Measurements from ENCODE around the gene LOX. TPM values are rescaled to one million over a fixed set of nuclear protein-coding genes. Genes with fewer than 3 reads are reported as not detected.

LOX gene
- total RNA-seq, 1 donor from 2014 or later, result 0.11 TPM

DNA sequence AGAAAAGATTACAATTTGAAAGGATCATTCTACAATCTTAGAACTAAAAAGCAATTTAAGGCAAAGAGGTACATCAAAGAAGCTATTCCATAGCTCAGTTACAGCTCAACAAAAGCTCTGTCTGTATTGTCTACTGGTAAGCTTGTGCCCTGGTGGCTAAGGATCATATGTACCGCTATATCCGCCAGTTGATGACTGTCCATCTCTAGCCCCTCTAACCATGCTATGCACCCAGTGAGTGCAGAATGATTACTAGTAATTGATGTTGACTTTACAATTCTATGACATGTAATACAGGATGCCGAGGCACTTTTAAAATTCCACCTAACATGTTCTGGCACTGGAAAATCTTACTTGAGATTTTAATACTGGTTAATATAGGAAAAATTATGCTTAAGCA is 13.1 kb downstream of the LOX start:
- DNase-seq (ENCODE audit: low spot score), result peak; percentile 7
- no peak overlapping the region for H3K27ac ChIP-seq
- H3K27me3 ChIP-seq, result no peaks in the 10 kb centered on the region
- H3K79me2 ChIP-seq (ENCODE audit: low read depth), result no peaks in the 10 kb centered on the region
- H3K9ac ChIP-seq, result no peak overlapping the region
- Mint-ChIP-seq H3K27ac (no peak overlapping the region), H3K4me1 (no peaks in the 10 kb centered on the region), H3K4me3 (no peak overlapping the region), H3K9me3 (no peaks in the 10 kb centered on the region), H3K27me3 (ENCODE audit: insufficient read depth, low read depth) (peaks cover 1% of the 10 kb centered on the region), H3K36me3 (no peaks in the 10 kb centered on the region)
- no peak overlapping the region for H3K4me3 ChIP-seq
- TF ChIP-seq, protein P1, sequence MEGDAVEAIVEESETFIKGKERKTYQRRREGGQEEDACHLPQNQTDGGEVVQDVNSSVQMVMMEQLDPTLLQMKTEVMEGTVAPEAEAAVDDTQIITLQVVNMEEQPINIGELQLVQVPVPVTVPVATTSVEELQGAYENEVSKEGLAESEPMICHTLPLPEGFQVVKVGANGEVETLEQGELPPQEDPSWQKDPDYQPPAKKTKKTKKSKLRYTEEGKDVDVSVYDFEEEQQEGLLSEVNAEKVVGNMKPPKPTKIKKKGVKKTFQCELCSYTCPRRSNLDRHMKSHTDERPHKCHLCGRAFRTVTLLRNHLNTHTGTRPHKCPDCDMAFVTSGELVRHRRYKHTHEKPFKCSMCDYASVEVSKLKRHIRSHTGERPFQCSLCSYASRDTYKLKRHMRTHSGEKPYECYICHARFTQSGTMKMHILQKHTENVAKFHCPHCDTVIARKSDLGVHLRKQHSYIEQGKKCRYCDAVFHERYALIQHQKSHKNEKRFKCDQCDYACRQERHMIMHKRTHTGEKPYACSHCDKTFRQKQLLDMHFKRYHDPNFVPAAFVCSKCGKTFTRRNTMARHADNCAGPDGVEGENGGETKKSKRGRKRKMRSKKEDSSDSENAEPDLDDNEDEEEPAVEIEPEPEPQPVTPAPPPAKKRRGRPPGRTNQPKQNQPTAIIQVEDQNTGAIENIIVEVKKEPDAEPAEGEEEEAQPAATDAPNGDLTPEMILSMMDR (IDR thresholded peaks at IDR 0.05), result no peak
- H3K9me3 ChIP-seq (ENCODE audit: low read depth), result no peaks in the 10 kb centered on the region
- no peak overlapping the region for H2AFZ ChIP-seq (replicated peaks)
- no peaks in the 10 kb centered on the region for H3K4me1 ChIP-seq
- H3K36me3 ChIP-seq, result no peaks in the 10 kb centered on the region
- H3K4me2 ChIP-seq, result no peak overlapping the region
- H3F3A ChIP-seq (ENCODE audit: low read depth), result no peaks in the 10 kb centered on the region
- H4K20me1 ChIP-seq (ENCODE audit: low read depth), result no peaks in the 10 kb centered on the region

DNA sequence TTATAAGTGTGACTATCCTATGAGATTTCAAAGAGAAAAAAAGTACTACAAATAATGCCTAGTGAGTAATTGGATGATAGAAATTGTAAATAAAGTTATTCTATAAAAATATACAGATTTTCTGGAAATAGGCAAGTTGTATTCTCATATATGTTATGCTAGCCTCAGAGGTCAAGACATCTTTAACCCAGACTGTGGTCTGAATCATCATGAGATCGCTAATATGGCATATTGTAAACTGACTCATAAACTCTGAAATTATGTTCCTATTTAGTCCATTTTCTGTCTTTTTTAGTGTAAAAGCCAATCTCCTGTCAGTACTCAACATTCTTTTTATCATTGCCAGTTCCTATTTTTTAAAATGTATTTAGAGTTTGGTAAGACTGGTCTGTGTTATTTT is 14.2 kb downstream of the LOX start:
- no peak overlapping the region for H3K9ac ChIP-seq
- peaks cover 3% of the 10 kb centered on the region for H3K4me1 ChIP-seq
- H2AFZ ChIP-seq (replicated peaks), result no peak overlapping the region
- no peak overlapping the region for H3K4me3 ChIP-seq
- no peak overlapping the region for H3K27ac ChIP-seq
- H3K27me3 ChIP-seq, result no peaks in the 10 kb centered on the region
- H3K79me2 ChIP-seq (ENCODE audit: low read depth), result no peaks in the 10 kb centered on the region
- H4K20me1 ChIP-seq (ENCODE audit: low read depth), result no peaks in the 10 kb centered on the region
- H3K4me2 ChIP-seq, result no peak overlapping the region
- Mint-ChIP-seq H3K9me3 (no peaks in the 10 kb centered on the region), H3K4me3 (no peak overlapping the region), H3K4me1 (no peaks in the 10 kb centered on the region), H3K36me3 (no peaks in the 10 kb centered on the region), H3K27ac (no peak overlapping the region), H3K27me3 (ENCODE audit: insufficient read depth, low read depth) (no peaks in the 10 kb centered on the region)
- H3K9me3 ChIP-seq (ENCODE audit: low read depth), result no peaks in the 10 kb centered on the region
- H3F3A ChIP-seq (ENCODE audit: low read depth), result no peaks in the 10 kb centered on the region
- TF ChIP-seq, protein P1 (IDR thresholded peaks at IDR 0.05), result no peak
- no peak for TF ChIP-seq EZH2phosphoT487 (IDR thresholded peaks at IDR 0.05)
- TF ChIP-seq EZH2 (IDR thresholded peaks at IDR 0.05), result no peak
- no peaks in the 10 kb centered on the region for H3K36me3 ChIP-seq
- no peak for DNase-seq (ENCODE audit: low spot score)

DNA sequence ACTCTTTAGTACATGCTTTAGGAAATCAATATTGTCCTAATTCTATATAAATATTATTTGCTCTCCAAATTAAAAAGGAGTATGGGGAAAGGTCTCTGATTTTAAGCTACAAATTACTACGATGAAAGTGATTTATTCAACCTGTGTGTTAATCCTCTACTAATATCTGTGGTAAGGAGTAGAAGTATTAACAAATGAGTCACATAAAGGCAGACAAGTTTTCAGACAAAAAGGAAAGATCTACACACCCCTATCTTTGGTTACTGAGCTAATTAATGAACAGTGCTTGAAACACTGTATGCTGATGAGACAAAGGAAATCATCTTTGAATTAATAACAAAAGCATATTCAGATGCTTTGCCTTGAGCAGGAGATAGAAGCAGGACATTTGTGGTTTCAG is 15.9 kb downstream of the LOX start:
- H3K4me3 Mint-ChIP-seq, result no peak overlapping the region
- DNase-seq (ENCODE audit: low spot score), result no peak
- no peak overlapping the region for H3K27ac Mint-ChIP-seq
- TF ChIP-seq EZH2phosphoT487 (IDR thresholded peaks at IDR 0.05) (no peak), EZH2 (IDR thresholded peaks at IDR 0.05) (no peak)
- H3K27me3 ChIP-seq, result no peaks in the 10 kb centered on the region
- H3K4me1 ChIP-seq, result peaks cover 5% of the 10 kb centered on the region
- no peak overlapping the region for H3K27ac ChIP-seq
- H2AFZ ChIP-seq (replicated peaks), result no peak overlapping the region
- H3K79me2 ChIP-seq (ENCODE audit: low read depth), result no peaks in the 10 kb centered on the region
- no peak overlapping the region for H3K9ac ChIP-seq
- no peaks in the 10 kb centered on the region for H3K4me1 Mint-ChIP-seq
- H3K9me3 Mint-ChIP-seq, result no peaks in the 10 kb centered on the region
- H3K36me3 ChIP-seq, result no peaks in the 10 kb centered on the region
- no peaks in the 10 kb centered on the region for H3K36me3 Mint-ChIP-seq
- H4K20me1 ChIP-seq (ENCODE audit: low read depth), result no peaks in the 10 kb centered on the region
- H3K4me2 ChIP-seq, result no peak overlapping the region
- H3F3A ChIP-seq (ENCODE audit: low read depth), result no peaks in the 10 kb centered on the region
- H3K4me3 ChIP-seq, result no peak overlapping the region
- H3K9me3 ChIP-seq (ENCODE audit: low read depth), result no peaks in the 10 kb centered on the region
- H3K27me3 Mint-ChIP-seq (ENCODE audit: insufficient read depth, low read depth), result no peaks in the 10 kb centered on the region

DNA sequence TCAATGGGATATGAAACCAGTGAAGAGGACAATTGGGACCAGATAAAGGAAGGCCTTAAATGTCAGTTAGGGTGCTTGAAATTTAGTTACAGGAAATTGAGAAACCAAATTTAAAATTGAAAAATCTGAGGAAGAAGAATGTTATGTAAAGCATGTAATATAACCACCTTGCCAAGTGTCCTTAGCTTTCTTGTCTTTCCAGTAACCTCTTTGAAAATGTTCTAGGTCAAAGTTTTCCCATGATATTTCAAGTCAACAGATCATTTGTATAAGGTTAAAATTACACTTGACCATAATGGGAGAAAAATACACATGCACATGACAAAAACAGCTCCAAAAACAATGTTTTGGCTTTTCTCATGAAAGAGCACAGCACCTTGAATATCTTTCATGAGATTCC is 21.1 kb downstream of the LOX start:
- Histone ChIP-seq H3K4me3 (no peak overlapping the region), H4K20me1 (ENCODE audit: low read depth) (no peaks in the 10 kb centered on the region), H3K27me3 (no peaks in the 10 kb centered on the region), H3K4me1 (peaks cover 5% of the 10 kb centered on the region), H3K36me3 (no peaks in the 10 kb centered on the region), H3K27ac (no peak overlapping the region), H3K9ac (no peak overlapping the region), H3K79me2 (ENCODE audit: low read depth) (no peaks in the 10 kb centered on the region), H3K4me2 (no peak overlapping the region), H3K9me3 (ENCODE audit: low read depth) (no peaks in the 10 kb centered on the region), H2AFZ (replicated peaks) (no peak overlapping the region), H3F3A (ENCODE audit: low read depth) (no peaks in the 10 kb centered on the region)
- TF ChIP-seq EZH2phosphoT487 (IDR thresholded peaks at IDR 0.05), result no peak
- TF ChIP-seq, protein P1 (IDR thresholded peaks at IDR 0.05), result no peak
- TF ChIP-seq EZH2 (IDR thresholded peaks at IDR 0.05), result no peak
- no peak for DNase-seq (ENCODE audit: low spot score)
- Mint-ChIP-seq H3K4me1 (no peaks in the 10 kb centered on the region), H3K27me3 (ENCODE audit: insufficient read depth, low read depth) (peaks cover 3% of the 10 kb centered on the region), H3K4me3 (no peak overlapping the region), H3K27ac (no peak overlapping the region), H3K36me3 (peaks cover 2% of the 10 kb centered on the region), H3K9me3 (no peaks in the 10 kb centered on the region)
